GM18502 (cell line): ENCODE data around the gene MARCHF3.
"Not testable (repeated sequence)": the region's sequence is repeated elsewhere in the genome, so short reads cannot be mapped to it uniquely, and the experiment has no call there.

Experiments used
- ATAC-seq: cut with Tn5 transposase; IDR thresholded peaks from one replicate; pipeline ENCODE4 v1.9.1; 2021; ENCODE audit warnings: mild to moderate bottlenecking; ENCODE audit not compliant: unreplicated experiment, poor library complexity

Gene MARCHF3, protein sequence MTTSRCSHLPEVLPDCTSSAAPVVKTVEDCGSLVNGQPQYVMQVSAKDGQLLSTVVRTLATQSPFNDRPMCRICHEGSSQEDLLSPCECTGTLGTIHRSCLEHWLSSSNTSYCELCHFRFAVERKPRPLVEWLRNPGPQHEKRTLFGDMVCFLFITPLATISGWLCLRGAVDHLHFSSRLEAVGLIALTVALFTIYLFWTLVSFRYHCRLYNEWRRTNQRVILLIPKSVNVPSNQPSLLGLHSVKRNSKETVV

DNA sequence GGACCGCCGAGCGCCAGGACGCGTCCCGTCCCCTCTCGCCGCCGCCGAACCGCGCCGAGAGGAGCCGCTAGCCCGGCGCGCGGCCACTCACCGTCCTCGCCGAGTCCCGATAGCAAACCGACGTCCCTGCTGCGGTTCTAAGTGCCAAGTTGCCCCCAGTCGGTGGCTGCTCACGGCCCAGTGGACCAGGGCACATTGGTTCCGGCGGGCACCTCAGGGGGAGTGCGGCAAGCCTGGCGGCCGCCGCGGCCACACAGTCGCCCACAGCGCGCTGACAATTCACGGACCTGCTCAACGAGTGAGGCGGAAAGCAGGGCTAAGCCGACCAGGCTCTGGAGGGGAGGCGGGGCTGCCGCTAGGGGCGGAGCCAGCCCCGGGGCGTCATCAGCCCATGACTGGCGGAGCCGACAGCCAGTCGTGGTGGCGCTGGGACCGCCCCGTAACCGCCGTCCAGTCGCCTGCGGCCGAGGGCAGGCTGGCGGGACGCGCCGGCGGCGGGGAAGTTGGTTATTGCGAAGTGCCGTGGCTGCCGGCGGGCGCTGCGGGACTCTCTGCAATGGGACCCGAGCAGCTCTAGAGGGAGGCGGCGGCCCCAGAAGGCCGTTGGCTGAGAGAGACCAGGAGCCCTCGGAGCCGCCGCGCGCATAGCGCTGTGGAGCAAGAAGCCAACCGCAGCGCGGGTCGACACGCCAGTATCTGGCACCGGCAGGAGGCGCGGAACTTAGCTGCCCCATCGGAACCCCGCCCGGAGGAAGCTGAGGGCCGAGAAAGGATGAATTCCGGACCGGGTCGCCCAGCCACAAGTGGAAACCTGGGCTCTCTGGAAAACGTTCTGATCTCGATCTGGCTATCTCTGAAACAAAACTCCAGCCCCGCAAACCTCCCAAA is at the start of gene MARCHF3:
Gene MARCHF3, minus strand, starts transcription at position 300 of the 888 bp plus-strand sequence. CDS start 112,387 bp downstream, outside the sequence.
- peak; percentile 96 for ATAC-seq

DNA sequence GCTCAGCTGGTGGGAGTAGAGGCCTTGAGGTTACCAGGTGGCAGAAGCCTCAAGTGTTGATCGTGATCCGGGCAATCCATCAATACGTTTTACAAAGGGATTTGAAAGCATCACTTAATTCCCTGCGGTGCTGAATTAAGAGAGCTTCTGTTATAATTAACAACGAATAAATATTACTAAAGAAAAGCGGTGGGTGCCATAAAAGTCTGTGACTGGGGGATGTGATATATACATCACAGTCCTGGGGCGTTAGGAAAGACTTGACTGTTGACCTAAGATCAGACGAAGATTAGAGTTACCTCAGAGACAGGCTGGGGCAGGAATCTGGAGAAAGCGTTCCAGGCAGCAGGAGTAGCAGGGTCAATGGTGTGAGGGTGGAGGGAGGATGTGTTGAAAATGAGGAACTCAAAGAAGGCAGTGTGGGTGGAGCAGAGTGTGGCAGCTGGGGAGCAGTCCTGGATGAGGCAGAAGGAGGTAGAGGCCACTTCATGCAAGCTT is 49.7 kb upstream of the MARCHF3 start:
- ATAC-seq: no peak

DNA sequence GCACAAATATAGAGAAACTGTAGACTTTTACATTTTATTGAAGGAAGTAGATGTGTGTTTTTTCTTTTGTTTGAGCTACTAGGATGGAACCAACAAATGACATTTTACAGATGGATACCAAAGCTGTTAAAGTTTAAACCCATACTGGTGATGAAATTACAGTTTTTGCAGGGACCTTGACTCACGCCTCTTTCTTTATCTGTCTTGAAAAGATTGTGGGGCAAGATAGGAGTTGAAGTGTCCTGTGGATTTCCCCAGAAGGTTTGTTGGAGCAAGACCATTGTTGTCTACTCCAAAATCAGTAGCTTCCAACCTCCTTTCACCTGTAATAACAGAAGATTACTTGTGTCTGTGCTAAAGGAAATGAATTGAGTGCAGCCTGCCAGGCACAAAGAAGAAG is 47.0 kb upstream of the MARCHF3 start:
- no peak for ATAC-seq

- no peak for ATAC-seq
Measured at GRCh38 chr5:127076315-127077129, 46.2 kb upstream of the MARCHF3 start.

DNA sequence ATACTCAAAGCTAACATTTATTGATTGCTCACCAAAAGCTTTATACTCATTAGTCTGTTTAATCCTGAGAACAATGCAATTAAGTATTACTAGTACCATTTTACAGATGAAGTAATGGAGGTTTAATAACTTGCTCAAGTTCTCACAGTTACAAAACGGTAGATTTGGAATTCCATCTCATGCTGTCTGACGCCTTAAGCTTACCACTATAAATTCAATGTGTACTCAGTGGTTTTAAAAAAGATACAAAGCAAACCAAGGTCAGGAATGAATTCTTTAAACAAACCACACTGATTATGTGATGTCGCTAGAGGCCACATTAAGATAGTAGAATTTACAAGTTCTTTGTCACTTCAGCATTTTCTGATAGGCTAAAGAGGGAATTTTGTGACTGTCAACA is 44.1 kb upstream of the MARCHF3 start:
- ATAC-seq: no peak

DNA sequence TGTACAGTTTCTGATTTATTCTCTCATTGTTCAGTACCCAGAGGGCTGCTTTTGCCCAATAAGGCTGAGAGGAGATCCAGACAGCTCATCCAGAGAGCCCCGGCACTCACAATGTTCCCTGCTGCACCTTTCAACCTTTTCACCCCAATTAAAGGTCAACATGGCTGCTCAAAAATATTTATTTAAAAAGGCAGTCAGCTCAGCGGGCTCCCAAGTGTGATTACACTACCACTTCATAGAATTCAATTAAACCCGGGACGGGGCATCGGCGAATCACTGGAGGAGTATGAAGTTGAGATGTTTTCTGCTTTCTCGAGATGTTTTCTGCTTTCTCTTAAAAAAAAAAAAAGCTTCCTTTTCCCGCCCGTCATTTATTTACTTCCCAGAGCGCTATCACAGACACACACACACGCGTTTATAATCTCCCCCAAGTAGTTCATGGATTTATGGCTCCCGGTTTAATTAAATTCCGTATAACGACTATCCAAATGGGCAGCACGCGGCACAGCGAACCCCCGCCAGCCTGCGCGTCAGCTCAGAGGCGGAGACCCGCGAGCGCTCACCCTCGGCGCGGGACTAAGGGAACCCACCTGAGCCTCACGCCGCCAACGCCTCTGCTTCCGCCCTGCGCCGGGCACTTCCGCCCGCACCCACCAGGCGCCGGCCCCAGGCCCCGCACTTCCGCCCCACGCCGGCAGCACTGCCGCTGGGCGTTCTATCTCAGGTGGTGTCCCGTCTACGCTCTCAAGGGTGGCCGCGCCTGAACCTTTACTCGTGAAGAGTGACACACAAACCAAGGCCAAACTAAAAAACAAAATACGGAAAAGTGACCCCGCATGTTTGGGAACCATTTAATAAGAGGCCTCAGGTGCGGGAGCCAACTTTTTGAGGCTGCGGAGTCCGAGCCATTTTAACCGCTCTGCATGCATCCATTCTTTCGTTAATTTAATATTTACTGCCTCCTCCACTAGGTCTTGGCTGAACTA is 42.8 kb upstream of the MARCHF3 start, which contains the start of gene C5orf63:
Gene C5orf63, minus strand, starts transcription at position 642 of the 986 bp plus-strand sequence. CDS start 14,507 bp downstream, outside the sequence.
- peak; percentile 99 for ATAC-seq

- ATAC-seq: no peak
Measured at GRCh38 chr5:127070243-127070642, 39.9 kb upstream of the MARCHF3 start.

DNA sequence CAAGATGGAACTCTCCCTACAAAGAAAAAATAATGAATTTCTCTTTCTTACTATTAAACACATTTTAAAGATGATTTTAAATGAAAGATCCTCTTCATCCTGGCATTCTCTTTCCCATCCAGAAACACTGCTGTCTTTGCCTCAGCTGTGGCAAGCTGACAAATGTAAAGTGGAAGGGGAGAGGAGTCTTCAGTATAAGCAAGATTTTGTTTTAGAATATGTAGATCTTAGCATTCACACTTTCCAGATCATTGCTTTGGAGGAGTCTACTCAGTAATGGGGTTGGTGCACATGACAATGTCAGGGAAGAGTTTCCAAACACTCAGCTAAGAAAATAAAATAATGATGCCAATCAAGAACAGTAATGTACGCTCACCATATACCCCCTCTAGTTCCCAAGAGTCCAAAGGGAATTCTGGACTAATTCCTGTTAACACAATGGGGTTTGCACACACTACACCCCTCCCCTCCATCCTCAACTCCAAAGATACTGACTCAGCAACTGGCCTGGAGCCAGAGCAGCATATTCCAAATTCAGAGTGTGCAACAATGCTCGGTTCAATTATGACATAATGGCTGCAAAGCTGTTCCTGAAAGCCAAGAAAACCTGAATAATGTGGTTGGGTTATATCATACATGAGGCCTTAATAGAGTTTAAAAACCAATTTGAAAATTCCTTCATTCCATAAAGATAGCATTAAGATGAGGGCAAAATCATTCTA is 38.3 kb upstream of the MARCHF3 start:
- ATAC-seq: no peak

- no peak for ATAC-seq
Measured at GRCh38 chr5:127066721-127067120, 36.4 kb upstream of the MARCHF3 start.

- no peak for ATAC-seq
Measured at GRCh38 chr5:127064253-127064840, 34.0 kb upstream of the MARCHF3 start.

DNA sequence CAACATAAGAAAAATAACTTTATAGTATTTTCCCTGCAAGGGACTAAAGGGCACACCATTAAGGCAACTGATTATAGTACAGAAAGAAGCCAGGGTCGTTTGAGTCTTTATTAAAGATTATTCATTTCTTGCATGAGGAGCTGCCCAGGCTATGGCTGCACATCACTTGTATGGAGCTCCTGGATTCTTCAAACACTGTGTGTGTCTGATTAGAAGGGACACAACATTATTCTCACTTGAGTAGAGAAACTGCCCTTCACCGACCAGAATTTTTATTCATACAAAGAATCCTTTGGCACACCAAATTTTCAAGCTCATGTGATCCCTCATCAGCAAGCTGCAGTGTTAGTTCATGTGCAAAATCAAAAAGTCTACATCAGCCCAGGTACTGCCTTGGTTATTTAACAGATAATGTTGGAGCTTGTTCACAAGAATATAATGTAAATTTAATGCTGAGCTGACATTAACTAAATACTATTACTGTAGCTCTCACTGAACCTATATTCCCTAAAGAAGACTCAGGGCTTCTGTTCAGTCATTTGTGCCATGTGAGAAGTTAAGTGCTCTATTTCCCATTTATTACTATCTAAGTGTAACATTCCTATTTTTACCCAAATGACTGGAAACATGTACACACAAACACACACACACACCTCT is 33.0 kb upstream of the MARCHF3 start:
- no peak for ATAC-seq

DNA sequence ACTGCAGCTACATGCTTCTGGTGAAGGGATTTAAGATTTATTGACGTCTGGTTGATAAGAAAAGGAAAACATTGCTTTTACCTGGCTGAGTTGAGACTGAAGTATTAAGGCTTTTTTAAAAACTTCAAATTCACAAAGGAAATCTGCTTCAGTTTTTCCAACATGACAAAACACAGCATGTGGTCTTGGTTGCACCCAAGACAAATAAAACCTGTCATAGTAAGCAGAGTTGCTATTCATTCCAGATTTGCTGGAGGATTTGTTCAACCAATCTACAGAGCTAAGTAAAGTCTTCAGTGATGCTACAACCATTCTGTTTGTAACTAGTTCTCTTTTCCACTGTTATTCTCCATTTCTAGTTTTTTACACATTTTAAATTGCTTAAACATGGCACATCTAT is 31.6 kb upstream of the MARCHF3 start:
- no peak for ATAC-seq

- ATAC-seq: no peak
Measured at GRCh38 chr5:127061537-127061936, 31.2 kb upstream of the MARCHF3 start.

DNA sequence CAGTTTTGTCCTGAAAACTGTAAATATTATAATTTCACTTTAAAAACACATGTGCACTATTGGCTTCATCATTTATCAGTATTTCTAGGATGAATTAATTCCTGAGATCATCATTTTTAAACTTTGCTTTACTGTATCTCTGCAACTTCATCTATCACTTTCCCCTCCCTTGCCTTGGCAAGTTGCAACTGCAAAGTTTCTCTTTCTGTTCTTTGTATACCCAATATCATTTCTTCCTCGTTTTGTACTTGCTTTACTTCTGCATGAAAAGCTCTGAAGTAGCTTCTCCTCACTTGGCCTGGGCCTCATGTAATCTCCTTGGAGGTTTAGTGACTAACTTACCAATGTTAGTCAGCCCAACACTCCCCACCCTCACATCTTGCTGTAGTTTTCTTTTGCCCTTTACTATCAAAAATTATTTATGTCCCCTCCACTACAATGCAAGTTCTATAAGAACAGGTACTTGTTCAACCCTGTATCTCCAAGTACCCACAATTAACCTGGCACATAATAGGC is 30.2 kb upstream of the MARCHF3 start:
- ATAC-seq: no peak

DNA sequence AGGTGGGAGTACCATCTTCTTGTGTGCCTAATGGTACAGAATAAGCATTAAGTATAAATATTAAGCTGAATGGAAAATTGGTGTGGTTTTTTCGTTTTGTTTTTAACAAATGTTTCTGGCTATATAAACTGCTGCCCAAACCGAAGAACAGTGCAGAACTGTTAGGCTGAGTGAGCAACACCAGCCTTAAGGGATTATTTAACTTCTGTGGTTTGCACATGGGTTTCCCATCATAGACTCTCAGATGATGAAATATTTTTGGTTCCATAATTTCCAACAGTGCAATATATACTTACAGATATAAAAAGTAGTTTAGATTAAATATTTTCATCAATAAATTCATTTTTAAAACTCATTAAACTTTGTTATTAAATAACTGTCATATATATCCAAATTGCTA is 26.5 kb upstream of the MARCHF3 start:
- ATAC-seq: no peak

GRCh38 chr5:127055880-127056653 is 25.7 kb upstream of the MARCHF3 start:
- no peak for ATAC-seq

GRCh38 chr5:127053551-127053950 is 23.2 kb upstream of the MARCHF3 start:
- ATAC-seq: not testable (repeated sequence)
